GM10266 (cell line): Measurements from ENCODE around the gene C6orf132.

Experiments
- DNase-seq: peaks from one replicate; pipeline ENCODE4 v3.0.0; 2012; ENCODE audit errors: extremely low spot score
- TF ChIP-seq, protein P1 (sequence below): IDR thresholded peaks from 2 replicates; pipeline ENCODE4 v1.5.1; 2012; ENCODE audit warnings: mild to moderate bottlenecking, low read depth; ENCODE audit not compliant: control insufficient read depth, insufficient read depth; ENCODE audit errors: missing control alignments

The C6orf132 gene

DNA sequence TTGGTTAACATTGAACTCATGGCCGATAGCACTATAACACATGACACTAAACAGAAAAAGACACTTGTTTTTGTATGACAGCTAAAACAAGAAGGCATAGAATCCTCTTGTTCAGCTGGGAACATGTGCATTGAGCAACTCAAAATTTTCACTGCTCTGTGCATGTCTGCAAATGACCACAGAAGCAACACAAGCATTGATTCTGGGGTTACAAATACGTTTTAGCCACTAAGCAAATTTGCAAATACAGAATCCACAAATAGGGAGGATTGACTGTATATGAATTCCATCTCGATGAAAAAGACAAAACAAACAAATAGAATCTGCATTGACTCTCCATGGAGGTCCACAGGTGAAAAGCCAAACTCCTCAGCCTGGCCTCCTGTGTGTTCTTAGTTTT is 31.7 kb downstream of the C6orf132 start:
- DNase-seq = no peak
- TF ChIP-seq, protein P1, sequence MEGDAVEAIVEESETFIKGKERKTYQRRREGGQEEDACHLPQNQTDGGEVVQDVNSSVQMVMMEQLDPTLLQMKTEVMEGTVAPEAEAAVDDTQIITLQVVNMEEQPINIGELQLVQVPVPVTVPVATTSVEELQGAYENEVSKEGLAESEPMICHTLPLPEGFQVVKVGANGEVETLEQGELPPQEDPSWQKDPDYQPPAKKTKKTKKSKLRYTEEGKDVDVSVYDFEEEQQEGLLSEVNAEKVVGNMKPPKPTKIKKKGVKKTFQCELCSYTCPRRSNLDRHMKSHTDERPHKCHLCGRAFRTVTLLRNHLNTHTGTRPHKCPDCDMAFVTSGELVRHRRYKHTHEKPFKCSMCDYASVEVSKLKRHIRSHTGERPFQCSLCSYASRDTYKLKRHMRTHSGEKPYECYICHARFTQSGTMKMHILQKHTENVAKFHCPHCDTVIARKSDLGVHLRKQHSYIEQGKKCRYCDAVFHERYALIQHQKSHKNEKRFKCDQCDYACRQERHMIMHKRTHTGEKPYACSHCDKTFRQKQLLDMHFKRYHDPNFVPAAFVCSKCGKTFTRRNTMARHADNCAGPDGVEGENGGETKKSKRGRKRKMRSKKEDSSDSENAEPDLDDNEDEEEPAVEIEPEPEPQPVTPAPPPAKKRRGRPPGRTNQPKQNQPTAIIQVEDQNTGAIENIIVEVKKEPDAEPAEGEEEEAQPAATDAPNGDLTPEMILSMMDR = no peak

DNA sequence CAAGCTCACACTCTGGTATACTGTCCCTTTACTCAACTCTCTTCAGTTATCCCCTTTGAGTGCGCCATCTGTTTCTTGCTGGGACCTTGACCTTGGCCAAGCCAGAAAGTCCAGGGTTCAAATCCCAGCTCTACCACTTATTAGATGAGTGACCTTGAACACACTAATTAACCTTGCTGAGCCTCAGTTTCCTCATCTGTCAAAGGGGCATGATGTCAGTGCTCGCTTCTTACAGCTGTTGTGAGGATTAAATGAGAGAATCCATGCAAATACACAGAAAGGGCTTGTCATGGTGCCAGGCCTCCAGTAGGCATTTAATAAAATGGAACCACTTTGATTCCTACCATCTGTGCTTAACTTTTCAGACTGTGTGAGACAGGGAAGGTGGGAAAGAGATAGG is 34.3 kb downstream of the C6orf132 start:
- TF ChIP-seq, protein P1 = no peak
- DNase-seq = no peak

DNA sequence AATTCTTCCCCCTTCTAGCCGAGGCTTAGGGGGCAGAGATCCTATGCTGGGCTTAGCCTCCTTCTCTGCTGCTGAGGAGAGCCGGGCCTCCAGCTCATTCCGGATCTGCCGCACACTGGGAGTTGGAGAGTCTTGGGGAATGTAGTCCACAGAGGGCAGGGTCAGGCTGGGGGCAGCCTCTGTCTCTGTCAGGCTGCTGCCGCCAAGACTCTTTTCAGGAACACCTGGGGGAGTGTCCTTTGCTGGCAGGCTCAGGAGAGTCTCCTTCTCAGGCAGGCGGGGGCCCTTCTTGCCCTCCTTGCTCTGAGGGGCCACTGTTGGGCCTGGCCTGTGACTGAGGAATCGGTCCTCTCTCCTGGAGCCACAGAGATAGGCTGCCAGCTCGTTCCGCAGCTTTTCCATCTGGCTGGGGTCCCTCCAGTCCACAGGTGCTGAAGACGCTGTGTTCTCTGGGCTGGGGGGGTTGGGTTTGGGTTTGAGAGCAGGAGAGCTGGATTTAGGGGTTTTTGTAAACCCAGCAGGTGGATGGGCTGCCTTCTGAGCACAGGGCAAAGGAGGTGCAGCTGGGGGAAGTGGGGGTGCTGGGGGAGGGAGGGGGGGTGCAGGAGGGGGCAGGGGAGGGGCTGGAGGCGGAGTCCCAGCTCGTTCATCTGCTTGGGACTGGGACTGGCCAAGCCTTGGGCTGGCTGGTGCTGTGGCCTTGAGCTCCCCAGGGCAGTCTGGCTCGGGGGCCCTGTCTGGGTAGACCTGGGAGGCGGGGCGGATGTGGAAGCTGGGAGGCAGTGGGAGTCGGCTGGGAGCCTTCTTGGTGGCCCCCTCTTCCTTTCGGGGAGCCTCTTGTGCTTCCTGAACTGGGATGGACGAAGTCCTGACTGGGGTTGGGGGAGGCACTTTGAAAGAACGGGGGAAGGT is 36.1 kb downstream of the C6orf132 start:
- TF ChIP-seq, protein P1 = no peak
- DNase-seq = no peak

DNA sequence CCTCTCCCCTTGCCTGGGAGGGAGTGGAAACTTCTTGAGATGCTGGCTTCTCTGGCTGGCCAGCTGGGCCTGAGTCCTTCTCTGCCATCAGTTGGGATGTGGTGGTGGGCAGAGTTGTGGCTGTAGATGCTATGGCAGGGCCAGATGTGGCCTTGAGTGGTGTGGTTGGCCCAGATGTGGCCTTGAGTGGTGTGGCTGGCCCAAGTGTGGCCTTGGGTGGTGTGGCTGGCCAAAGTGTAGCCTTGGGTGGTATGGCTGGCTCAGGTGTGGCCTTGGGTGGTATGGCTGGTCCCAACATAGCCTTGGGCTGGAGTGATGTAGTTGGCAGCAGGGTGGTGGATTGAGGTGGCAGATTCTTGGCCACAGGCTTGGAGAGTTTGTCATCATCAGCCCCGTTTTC is 36.7 kb downstream of the C6orf132 start:
- TF ChIP-seq, protein P1 = no peak
- no peak for DNase-seq

DNA sequence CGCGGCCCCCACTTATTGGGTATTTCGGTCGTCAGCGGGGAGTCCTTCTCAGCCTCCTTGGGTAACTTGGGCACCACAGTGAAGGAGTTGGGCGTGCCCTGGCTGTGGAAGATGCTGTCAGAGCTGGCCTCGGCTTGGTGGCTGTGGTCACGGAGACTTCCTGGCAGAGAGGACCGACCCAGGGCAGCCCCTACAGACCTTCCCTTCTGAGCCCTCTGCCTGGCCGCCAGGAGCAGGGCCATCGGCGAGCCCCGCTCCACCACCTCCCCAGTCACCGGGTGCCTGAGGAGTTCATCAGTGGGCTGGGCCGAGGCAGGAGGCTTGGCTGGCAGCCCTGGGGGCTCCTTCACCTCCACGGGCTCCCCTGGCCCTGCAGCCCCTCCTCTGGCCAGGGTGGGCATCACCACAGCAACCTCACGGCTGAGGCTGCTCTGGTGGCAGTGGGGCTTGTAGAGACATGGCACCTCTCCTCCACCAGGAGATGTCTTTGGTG is 37.2 kb downstream of the C6orf132 start:
- no peak for DNase-seq

DNA sequence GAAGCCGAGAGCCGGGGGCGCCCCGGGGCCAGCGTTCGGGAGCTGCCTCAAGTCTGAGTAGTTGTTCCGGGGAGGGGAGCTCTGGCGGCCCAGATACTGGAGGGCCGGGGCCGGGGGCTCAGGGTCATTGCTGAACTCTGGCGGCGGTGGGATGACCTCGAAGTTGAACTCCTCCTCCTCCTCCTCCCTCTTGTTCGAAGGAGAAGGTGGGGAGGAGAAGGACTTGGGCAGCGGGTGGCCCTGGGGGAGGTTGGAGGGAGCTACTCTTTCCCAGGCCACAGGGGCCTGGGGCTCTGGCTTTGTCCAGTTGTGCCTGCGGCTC is 37.7 kb downstream of the C6orf132 start:
- TF ChIP-seq, protein P1 = no peak
- no peak for DNase-seq

More for the DNA sequence above, 37.2 kb downstream of the C6orf132 start:
- TF ChIP-seq, protein P1 = no peak

- TF ChIP-seq, protein P1 = peak; percentile 72
- DNase-seq = peak; percentile 90
Observed at GRCh38 chr6:42104095-42104803, 38.2 kb downstream of the C6orf132 start.
